GM18505 (cell line): ENCODE data around the gene BCL6B.
"Not testable (repeated sequence)": the region's sequence is repeated elsewhere in the genome, so short reads cannot be mapped to it uniquely, and the experiment has no call there.

Experiments used
- ATAC-seq: cut with Tn5 transposase; IDR thresholded peaks from one replicate; pipeline ENCODE4 v1.9.1; 2021; ENCODE audit not compliant: unreplicated experiment
- POLR2A ChIP-seq: IDR thresholded peaks from 4 replicates; pipeline ENCODE4 v1.6.1; 2011; ENCODE audit warnings: borderline replicate concordance; ENCODE audit not compliant: insufficient read depth, insufficient read length; ENCODE audit errors: extremely low read depth

Gene BCL6B

DNA sequence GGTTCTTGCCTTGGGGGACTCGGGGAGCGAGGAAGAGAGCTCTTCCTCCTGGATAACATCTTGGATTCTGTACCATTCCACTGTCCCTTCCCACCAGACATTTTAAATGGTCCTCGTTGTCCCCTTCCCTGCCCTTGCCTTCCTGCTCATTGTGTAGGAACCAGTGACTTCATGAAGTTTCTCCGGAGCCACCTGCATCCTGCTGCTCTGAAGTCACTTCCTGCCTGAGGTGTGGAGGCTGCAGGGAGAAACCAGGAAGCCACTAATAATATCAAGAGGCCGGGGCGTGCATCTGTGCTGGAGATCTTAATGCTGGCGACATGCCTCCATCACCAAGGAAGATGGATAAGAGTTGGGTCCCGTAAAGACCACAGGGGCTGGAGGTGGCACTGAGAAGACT lies 6.8 kb downstream of the BCL6B start:
- TF ChIP-seq POLR2A, result no peak
- ATAC-seq, result no peak

- peak; percentile 4 for ATAC-seq
- TF ChIP-seq POLR2A, result no peak
Observed at GRCh38 chr17:7034955-7035590, 12.2 kb downstream of the BCL6B start.

DNA sequence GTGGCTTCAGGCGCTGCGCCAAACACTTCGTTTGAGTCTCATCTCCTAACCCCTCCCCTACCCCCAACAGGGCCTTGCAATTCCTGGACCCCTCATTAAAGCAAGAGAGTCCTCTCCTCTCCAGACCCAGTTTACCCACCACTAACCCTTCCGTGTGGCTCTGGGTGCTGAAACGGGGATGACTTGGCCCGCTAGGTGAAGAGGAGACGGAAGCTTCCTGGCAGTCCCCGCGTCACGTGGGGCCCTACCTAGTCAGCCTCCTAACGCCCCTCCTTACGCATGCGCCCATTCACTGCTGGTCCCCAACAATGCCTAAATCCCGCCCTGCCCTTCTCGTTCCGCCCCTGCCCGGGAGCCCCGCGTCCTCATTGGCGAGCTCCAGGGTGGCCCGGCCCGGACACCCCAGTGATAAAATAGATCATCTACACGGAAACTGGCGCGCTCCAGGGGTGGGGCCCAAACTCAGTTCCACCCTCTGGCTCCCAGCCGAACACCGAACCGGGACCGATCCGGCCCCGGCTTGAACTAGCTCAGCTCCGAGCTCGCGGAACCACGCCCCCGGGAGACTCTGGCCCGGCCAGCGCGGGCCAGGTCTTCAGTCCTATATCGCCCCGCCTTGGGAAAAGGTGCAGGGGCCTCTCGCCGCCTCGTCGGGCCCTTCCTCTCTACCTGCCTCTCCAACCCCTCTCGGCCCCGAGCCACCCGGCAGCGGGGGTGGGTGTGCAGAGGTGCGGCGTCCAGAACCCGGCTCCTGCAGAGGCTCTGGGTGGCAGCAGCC lies 12.9 kb downstream of the BCL6B start, which contains the start of gene SLC16A13:
Gene SLC16A13, plus strand, starts transcription at position 425 of the 778 bp plus-strand sequence. CDS start 368 bp downstream, outside the sequence.
- peak; percentile 88 for ATAC-seq
- TF ChIP-seq POLR2A, result peak; percentile 98

DNA sequence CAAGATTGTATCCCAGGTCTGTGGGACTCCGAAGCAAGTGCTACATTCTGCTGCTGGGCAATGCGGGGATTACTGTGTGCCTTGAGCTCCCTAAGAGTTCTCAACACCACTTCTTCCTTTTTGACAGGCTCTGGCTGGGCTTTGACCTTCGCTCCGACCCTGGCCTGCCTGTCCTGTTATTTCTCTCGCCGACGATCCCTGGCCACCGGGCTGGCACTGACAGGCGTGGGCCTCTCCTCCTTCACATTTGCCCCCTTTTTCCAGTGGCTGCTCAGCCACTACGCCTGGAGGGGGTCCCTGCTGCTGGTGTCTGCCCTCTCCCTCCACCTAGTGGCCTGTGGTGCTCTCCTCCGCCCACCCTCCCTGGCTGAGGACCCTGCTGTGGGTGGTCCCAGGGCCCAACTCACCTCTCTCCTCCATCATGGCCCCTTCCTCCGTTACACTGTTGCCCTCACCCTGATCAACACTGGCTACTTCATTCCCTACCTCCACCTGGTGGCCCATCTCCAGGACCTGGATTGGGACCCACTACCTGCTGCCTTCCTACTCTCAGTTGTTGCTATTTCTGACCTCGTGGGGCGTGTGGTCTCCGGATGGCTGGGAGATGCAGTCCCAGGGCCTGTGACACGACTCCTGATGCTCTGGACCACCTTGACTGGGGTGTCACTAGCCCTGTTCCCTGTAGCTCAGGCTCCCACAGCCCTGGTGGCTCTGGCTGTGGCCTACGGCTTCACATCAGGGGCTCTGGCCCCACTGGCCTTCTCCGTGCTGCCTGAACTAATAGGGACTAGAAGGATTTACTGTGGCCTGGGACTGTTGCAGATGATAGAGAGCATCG lies 15.4 kb downstream of the BCL6B start:
- no peak for ATAC-seq
- no peak for TF ChIP-seq POLR2A

DNA sequence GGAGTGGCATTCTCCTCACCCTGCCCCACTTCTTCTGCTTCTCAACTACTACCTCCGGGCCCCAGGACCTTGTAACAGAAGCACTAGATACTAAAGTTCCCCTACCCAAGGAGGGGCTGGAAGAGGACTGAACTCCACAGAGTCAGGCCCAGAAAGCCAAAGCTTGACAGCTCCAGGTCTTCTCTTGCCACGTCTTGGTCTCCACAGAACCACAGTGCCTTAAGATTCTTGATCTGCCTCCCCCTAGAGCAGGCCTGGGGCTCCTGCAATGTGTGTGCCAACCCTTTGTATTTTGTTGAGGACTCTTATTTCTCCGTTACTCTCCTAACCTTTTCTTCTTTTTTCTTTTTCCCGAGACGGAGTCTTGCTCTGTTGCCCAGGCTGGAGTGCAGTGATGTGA lies 17.0 kb downstream of the BCL6B start:
- TF ChIP-seq POLR2A, result no peak
- ATAC-seq, result no peak

DNA sequence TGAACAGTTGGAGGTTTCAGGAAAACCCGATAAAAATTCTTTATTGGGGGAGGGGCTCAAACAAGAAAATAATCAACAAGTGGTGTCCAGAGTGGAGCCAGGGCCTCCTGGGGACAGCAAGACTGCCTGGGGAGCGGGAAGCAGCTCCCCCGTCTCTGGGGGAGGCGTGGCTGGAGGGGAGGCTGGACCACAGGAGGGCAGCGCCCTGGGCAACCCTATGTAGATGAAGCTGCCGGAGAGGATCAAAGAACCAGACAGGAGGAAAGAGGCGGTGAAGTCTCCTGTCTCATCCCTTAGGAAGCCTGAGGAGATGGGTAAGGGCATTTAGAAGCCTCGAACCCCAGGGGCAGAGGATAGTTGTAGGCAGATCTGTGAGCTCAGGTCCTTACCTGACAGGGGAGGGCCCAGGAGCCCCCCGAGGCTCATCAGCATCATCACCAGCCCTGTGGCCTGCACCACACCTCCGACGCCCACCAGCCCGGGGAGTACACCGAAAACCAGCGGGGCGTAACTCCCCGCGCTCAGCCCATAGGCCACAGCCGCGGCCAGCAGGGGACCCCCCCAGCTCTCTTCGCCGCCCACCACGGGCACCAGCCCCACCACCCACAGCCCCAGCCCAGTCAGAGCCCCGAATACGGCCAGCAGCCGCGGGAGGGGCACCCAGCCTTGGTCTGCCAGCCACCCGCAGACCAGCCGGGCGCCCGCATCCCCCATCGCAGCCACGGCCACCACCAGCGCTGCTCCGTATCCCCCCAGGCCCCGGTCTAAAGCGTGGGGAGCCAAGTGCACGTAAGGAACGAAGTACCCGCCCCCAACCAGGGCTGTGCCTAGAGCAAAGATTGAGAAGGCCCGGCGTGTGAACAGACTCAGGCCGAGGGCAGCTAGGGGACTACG lies 19.0 kb downstream of the BCL6B start:
- TF ChIP-seq POLR2A, result no peak
- no peak for ATAC-seq

- ATAC-seq, result no peak
- TF ChIP-seq POLR2A, result no peak
Observed at GRCh38 chr17:7042501-7043181, 19.8 kb downstream of the BCL6B start.

DNA sequence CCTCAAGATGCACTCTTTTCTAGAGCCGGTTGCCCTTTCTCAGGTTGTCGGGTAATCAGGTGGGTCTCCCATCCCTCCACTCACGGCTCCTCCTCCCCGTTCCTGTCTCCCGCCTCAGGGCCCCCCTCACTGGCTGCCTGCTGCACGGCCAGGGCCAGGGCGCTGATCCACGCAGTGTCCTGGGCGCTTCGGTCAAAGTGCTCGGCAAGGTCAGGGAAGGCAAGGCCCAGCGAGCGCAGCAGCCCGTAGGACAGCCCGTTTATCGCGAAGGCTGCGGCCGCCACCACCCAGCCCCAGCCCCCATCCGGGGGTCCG lies 20.3 kb downstream of the BCL6B start:
- ATAC-seq, result no peak
- TF ChIP-seq POLR2A, result no peak

DNA sequence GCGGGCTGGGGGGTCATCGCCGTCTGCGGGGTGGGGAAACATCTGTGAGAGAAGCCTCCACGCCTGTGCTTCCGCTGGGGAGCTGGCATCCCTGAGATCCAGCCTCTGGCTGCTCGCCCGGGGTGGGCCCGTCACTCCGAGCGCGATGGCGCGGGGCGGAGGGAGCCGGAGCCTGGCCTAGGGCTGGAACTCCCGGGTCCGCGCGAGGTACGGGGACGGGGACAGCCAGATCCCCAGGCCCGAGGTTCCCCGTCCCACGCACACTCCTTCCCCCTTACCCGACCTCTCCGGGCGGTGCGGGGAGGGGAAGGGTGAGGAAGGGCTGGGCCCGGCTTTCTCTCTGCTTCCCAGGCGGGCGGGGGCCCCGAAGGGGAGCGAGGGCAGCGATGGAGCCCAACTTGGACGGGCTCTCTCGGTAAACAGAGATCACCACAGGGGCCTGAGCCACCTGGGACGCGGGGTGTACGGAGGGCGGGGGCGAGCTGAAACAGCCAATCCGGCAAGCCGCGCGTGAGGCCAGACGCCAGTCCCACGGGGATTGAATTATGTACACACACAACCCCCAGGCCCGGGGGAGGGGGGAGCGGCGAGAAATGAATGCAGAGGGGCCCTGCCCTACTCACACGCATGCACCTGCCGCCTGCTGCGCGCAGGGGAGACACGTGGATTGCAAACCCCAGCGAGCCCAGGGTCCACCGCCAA lies 20.8 kb downstream of the BCL6B start, which contains the start of gene SLC16A11:
Gene SLC16A11, minus strand, starts transcription at position 596 of the 702 bp plus-strand sequence. Its CDS starts 579 bp downstream, at position 17.
- no peak for TF ChIP-seq POLR2A
- no peak for ATAC-seq

- ATAC-seq, result no peak
- TF ChIP-seq POLR2A, result no peak
Observed at GRCh38 chr17:7045492-7046126, 22.8 kb downstream of the BCL6B start.

DNA sequence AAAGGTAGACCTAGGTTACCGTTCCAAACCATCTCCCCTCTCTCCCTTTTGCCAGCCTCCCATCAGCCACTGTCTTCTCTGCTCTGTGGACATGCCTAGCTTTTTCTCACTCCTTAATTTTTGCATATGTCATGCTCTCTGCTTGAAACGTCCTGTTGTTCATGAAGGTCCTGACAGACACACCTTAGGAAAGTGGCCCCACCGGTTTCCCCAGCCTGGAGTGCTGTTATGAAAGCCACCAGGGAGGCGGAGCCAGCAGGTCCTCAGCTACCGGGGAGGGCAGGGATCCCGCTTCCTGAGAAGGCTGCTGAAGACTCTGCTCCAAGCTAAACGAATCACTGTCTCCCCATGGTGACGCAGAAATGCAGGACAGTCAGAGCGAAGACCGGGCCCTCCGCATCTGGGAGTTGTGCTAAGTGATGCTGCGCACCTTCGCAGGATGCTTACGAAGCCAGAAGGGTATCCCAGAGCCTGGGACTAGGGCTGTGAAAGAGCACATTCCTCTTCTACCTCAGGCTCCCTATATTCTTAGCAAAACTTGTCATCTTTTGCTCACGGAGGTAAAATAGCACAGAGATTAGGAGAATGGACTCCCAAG lies 23.4 kb downstream of the BCL6B start:
- no peak for TF ChIP-seq POLR2A
- no peak for ATAC-seq

GRCh38 chr17:7046725-7047397 lies 24.0 kb downstream of the BCL6B start:
- not testable (repeated sequence) for ATAC-seq
